ENCODE results near the gene ADGRG4.
"Not testable (repeated sequence)": the region's sequence is repeated elsewhere in the genome, so short reads cannot be mapped to it uniquely, and the experiment has no call there.

The ADGRG4 gene

DNA sequence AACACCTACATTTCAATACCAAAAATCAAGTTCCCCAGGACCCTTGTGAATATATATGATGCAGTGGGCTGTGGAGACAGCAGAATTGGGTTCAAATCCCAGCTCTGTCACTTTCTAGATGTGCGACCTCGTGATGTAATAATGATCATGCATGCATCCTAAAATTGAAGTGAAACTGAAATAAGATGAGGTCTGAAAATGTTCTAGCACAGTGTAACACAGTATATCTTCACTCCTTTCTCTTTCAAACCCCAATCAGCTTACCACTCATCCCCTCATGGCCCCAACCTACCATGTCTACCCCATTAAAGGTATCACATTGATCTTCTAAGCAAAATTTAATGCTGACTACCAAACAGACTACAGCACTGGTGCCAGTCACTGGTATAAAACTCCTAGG, 117.0 kb downstream of the ADGRG4 start:
- H3K27ac ChIP-seq = no peak overlapping the region
- TF ChIP-seq ZFX (IDR thresholded peaks at IDR 0.05; ENCODE audit: borderline replicate concordance) = no peak
- TF ChIP-seq, protein P1, sequence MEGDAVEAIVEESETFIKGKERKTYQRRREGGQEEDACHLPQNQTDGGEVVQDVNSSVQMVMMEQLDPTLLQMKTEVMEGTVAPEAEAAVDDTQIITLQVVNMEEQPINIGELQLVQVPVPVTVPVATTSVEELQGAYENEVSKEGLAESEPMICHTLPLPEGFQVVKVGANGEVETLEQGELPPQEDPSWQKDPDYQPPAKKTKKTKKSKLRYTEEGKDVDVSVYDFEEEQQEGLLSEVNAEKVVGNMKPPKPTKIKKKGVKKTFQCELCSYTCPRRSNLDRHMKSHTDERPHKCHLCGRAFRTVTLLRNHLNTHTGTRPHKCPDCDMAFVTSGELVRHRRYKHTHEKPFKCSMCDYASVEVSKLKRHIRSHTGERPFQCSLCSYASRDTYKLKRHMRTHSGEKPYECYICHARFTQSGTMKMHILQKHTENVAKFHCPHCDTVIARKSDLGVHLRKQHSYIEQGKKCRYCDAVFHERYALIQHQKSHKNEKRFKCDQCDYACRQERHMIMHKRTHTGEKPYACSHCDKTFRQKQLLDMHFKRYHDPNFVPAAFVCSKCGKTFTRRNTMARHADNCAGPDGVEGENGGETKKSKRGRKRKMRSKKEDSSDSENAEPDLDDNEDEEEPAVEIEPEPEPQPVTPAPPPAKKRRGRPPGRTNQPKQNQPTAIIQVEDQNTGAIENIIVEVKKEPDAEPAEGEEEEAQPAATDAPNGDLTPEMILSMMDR (IDR thresholded peaks at IDR 0.05) = no peak

DNA sequence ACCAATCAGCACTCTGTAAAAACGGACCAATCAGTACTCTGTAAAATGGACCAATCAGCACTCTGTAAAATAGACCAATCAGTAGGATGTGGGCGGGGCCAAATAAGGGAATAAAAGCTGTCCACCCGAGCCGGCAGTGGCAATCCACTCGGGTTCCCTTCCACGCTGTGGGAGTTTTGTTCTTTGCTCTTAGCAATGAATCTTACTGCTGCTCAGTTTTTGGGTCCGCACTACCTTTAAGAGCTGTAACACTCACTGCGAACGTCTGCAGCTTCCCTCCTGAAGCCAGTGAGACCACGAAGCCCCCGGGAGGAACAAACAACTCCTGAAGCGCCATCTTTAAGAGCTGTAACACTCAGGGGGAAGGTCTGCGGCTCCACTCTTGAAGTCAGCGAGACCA, 120.6 kb downstream of the ADGRG4 start:
- no peak overlapping the region for H3K27ac ChIP-seq
- no peak for TF ChIP-seq ZFX (IDR thresholded peaks at IDR 0.05; ENCODE audit: borderline replicate concordance)
- TF ChIP-seq, protein P1 (IDR thresholded peaks at IDR 0.05) = no peak

DNA sequence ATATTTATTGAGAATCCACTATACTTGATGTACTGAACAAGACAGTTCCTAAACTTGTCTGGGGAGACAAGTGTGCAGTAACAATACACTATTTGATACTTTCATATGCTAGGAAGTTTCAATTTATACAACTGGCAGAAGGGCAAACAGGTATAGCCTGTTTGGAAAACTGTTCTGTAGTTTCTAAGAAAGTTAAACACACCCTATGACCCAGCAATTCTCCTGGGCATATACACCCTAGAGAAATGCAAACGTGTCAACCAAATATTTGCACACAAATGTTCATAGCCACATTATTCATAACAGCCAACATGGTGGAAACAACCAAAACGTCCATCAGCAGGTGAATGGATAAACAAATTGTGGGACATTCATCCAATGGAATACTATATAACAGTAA, 123.0 kb downstream of the ADGRG4 start:
- H3K27ac ChIP-seq = no peak overlapping the region
- no peak for TF ChIP-seq ZFX (IDR thresholded peaks at IDR 0.05; ENCODE audit: borderline replicate concordance)
- TF ChIP-seq, protein P1 (IDR thresholded peaks at IDR 0.05) = no peak

DNA sequence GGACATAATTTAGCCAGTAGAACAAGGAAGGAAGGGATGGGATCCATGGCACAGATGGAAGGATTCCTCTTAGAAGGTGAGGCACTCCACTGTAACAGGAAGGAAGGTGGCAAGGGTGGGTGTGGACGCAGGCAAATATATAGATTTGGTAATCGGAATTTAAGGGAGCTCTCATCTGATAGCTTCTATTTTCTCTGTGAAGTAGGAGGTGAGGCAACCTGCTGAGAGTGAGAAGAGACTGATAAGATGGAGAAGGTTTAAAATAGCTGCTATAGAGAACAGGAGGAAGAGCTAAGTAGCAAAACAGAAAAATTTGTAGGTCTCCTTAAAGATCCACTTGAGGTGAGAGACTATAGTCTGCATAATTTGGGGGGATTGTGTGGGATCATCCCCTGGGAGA, 125.2 kb downstream of the ADGRG4 start:
- TF ChIP-seq, protein P1 (IDR thresholded peaks at IDR 0.05) = no peak
- TF ChIP-seq ZFX (IDR thresholded peaks at IDR 0.05; ENCODE audit: borderline replicate concordance) = no peak
- H3K27ac ChIP-seq = no peak overlapping the region

DNA sequence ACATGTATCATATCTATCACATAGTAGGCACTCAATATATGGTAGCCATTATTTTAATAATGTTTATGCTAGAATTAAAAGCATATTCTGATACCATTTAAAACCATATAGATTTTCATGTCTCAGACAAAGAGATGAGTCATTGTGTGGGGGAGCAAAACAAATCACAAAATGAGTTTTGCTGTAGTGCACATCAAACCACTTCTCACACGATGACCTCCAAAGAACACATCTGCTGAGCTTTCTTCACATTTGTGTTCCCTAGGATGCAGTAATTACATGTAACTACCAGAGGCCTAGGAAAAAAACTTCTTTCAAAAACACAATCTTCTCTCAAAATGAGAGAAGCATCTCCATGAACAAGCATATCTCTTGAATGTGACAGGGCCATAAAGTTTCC, 130.9 kb downstream of the ADGRG4 start:
- H3K27ac ChIP-seq = no peak overlapping the region
- TF ChIP-seq ZFX (IDR thresholded peaks at IDR 0.05; ENCODE audit: borderline replicate concordance) = no peak
- TF ChIP-seq, protein P1 (IDR thresholded peaks at IDR 0.05) = no peak

DNA sequence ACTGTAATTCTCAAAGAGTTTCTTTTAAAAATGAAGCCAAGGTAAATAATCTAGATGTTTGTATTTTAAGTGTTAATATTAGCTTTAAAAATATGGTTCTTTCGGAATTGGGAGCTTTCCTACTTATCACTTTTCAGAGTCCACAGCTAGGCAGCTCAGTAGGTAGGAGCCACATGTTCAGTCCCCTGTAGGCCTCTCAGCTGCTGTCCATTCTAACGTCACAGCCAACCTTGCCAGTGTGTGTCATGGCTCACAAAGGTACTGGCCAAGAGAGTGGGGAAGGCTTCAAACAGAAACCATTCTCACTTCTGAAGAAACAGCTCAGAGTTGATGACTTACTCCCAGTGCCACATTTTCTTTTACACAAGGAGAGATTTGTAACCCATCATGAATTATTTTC, 137.0 kb downstream of the ADGRG4 start:
- TF ChIP-seq, protein P1 (IDR thresholded peaks at IDR 0.05) = no peak
- TF ChIP-seq ZFX (IDR thresholded peaks at IDR 0.05; ENCODE audit: borderline replicate concordance) = no peak
- no peak overlapping the region for H3K27ac ChIP-seq

DNA sequence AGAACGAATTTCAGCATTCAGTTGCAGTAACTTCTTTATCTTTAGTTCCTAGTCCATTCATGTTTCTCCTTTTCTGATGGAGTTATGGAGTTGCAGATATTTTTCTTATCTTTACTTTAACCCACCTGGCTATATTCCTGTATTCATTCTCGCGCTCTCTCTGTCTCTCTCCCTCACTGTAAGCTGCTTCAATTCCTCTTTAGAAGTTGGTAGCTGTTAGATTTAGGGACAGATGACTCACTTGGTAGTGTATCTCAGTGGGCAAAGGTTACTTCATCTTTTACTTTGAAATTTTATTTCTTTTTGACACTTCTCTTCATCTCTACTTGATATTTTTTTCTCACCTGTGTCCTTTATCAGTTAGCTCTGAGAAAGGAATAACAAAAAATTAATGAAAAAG, 137.4 kb downstream of the ADGRG4 start:
- no peak overlapping the region for H3K27ac ChIP-seq
- no peak for TF ChIP-seq ZFX (IDR thresholded peaks at IDR 0.05; ENCODE audit: borderline replicate concordance)
- TF ChIP-seq, protein P1 (IDR thresholded peaks at IDR 0.05) = no peak

DNA sequence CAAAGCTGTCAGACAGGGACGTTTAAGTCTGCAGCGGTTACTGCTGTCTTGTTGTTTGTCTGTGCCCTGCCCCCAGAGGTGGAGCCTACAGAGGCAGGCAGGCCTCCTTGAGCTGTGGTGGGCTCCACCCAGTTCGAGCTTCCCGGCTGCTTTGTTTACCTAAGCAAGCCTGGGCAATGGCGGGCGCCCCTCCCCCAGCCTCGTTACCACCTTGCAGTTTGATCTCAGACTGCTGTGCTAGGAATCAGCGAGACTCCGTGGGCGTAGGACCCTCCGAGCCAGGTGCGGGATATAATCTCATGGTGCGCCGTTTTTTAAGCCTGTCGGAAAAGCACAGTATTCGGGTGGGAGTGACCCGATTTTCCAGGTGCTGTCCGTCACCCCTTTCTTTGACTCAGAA, 144.9 kb downstream of the ADGRG4 start:
- not testable (repeated sequence) for H3K27ac ChIP-seq

All from 22Rv1 (cell line).